HFF-Myc (cell line): ENCODE results near the gene PHC2.
A peak's percentile ranks its signal among the peaks of the same experiment; 100 is the strongest.

ENCODE experiments used
- DNase-seq: peaks from one replicate; pipeline ENCODE4 v3.0.0-alpha.2; 2011; ENCODE audit warnings: low read depth; ENCODE audit errors: extremely low read depth
- H3K4me3 ChIP-seq: replicated peaks from 2 replicates; pipeline ENCODE4 v1.5.1; 2011; ENCODE audit warnings: low read depth, mild to moderate bottlenecking, control low read depth, low read length
- CTCF ChIP-seq: IDR thresholded peaks from 2 replicates; pipeline ENCODE4 v1.5.1; 2012; ENCODE audit warnings: mild to moderate bottlenecking, low read depth, low read length, control low read depth; ENCODE audit errors: missing control alignments

PHC2 gene

GRCh38 chr1:33385251-33385650 is 45.6 kb downstream of the PHC2 start:
- no peak for DNase-seq
- TF ChIP-seq CTCF: no peak
- no peak overlapping the region for H3K4me3 ChIP-seq

- no peak for TF ChIP-seq CTCF
- peak; percentile 52 for DNase-seq
- no peak overlapping the region for H3K4me3 ChIP-seq
Observed at GRCh38 chr1:33384040-33384812, 46.7 kb downstream of the PHC2 start.

- no peak for DNase-seq
- no peak overlapping the region for H3K4me3 ChIP-seq
- no peak for TF ChIP-seq CTCF
Observed at GRCh38 chr1:33383489-33383888, 47.4 kb downstream of the PHC2 start.

- TF ChIP-seq CTCF: no peak
- no peak for DNase-seq
- H3K4me3 ChIP-seq: no peak overlapping the region
Observed at GRCh38 chr1:33382661-33383415, 48.1 kb downstream of the PHC2 start.

- DNase-seq: no peak
- no peak for TF ChIP-seq CTCF
- H3K4me3 ChIP-seq: no peak overlapping the region
Observed at GRCh38 chr1:33381977-33382376, 48.9 kb downstream of the PHC2 start.

- no peak for DNase-seq
- H3K4me3 ChIP-seq: no peak overlapping the region
- no peak for TF ChIP-seq CTCF
Observed at GRCh38 chr1:33380811-33381210, 50.1 kb downstream of the PHC2 start.
